Activated CD4-positive, alpha-beta T cell treated with anti-CD3 and anti-CD28 coated beads, Interleukin-2, amount 10 ng/mL, durations not matched to agents 24 days and 14 days (primary cell): ENCODE results near the gene SLC48A1. TPM values are rescaled to one million over a fixed set of nuclear protein-coding genes. Genes with fewer than 3 reads are reported as not detected.
A peak's percentile ranks its signal among the peaks of the same experiment; 100 is the strongest.

Experiments used
- DNase-seq: peaks from one replicate; pipeline ENCODE4 v3.0.0; 2022
- H3K27ac Mint-ChIP-seq: one replicate; pipeline ENCODE4 v1.8.0; 2022; ENCODE audit warnings: mild to moderate bottlenecking, mixed read lengths
- H3K27me3 Mint-ChIP-seq: one replicate; pipeline ENCODE4 v1.8.0; 2022; ENCODE audit warnings: mixed read lengths
- H3K36me3 Mint-ChIP-seq: one replicate; pipeline ENCODE4 v1.8.0; 2022; ENCODE audit warnings: low read depth, mild to moderate bottlenecking, mixed read lengths
- H3K4me1 Mint-ChIP-seq: one replicate; pipeline ENCODE4 v1.8.0; 2021; ENCODE audit warnings: mixed read lengths
- H3K4me3 Mint-ChIP-seq: one replicate; pipeline ENCODE4 v1.8.0; 2022; ENCODE audit warnings: mild to moderate bottlenecking, moderate library complexity, mixed read lengths
- H3K9me3 Mint-ChIP-seq: one replicate; pipeline ENCODE4 v1.8.0; 2021; ENCODE audit warnings: mixed read lengths
- intact Hi-C: fragments of 100-400 bp; cut with micrococcal nuclease; formaldehyde crosslinking; loops from one replicate; pipeline ENCODE4 v1.15.1; 2023
- total RNA-seq: library from RNA; stranded (reverse); gene quantifications from 2 replicates; pipeline ENCODE4 v1.2.3, GENCODE V29; 2022

Gene SLC48A1
- total RNA-seq = 10.7 and 12.3 TPM in 2 replicates

DNA sequence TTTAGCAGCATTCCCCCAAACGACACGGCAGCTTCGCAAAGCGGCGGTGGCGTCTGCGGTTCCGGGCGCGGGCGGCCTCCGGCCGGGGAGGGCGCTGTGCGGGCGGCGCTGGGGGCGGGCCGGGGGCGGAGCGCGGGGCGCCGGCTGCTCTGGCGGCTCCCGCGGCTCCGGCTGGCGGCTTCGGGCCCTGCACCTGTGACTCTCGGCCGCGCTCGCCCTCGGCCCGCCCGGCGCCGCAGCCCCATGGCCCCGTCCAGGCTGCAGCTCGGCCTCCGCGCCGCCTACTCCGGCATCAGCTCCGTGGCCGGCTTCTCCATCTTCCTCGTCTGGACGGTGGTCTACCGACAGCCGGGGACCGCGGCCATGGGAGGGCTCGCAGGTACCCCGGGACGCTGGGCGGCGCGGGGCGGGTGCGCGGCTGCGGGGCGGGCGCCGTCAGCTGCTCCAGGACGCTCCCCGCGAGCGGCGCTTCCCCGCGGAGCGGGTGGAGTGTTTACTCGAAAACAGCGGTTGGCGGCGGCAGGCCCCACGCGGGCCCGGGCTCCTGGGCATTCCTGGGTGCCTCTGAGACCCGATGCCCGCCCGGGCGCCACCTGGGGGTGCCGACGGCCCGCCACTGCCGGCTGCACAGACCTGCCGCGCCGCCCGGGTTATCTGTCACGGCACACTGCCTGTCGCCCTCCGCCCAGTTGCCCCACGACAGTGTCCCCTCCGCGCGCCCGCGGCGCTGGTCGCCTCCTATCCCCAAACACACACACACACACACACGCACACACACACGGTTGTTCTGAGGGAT is at the start of gene SLC48A1:
SLC48A1 (plus strand) TSS at position 177 of the 796 bp plus-strand sequence; CDS start at position 244, 67 bp downstream.
- peaks cover 41% of the 10 kb centered on the region for H3K4me1 Mint-ChIP-seq
- no peaks in the 10 kb centered on the region for H3K9me3 Mint-ChIP-seq
- intact Hi-C loops = no loop called here
- H3K27me3 Mint-ChIP-seq = peaks cover 10% of the 10 kb centered on the region
- no peaks in the 10 kb centered on the region for H3K36me3 Mint-ChIP-seq
- DNase-seq = peak; percentile 94
- H3K4me3 Mint-ChIP-seq = peak within 1 kb of the TSS; percentile 95
- peak within 1 kb of the TSS; percentile 86 for H3K27ac Mint-ChIP-seq

DNA sequence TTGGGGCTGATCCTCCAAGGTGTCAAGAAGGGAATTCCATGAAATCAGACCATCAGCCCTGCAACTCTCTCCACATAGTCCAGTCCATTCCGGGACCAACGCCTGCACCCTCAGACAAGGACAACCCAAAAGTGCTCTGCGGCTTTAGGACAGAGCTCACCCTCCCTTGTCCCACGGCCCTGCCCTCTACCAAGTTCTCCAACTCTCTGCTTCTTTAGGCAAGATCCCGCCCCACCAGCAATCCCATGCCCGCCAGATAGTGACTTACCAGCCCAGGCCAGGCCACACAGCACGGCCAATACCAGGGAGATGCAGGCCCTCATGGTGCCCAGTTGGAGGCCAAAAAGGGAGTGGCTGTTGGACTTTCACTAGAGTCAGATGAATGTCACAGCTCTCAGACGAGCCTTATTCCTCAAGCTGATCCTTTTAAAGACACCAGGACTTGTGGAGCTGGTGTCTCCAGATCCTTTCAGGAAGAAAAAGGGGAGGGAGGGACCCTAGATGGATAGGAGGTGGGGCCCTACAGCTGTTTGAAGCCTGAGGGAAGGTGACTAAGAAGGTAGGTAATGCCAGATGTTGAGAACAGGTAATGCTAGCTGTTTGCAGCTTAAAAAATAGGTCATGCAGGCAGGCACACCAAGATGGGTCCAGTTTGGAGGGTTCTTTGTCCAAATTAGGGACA is 47.8 kb upstream of the SLC48A1 start, which contains the start of gene ENDOU:
ENDOU (minus strand) TSS at position 400 of the 682 bp plus-strand sequence; CDS start at position 323, 77 bp downstream.
- H3K36me3 Mint-ChIP-seq = peaks cover 2% of the 10 kb centered on the region
- no peaks in the 10 kb centered on the region for H3K9me3 Mint-ChIP-seq
- H3K27ac Mint-ChIP-seq = peak within 1 kb of the TSS; percentile 22
- H3K4me3 Mint-ChIP-seq = no peak within 1 kb of the TSS
- DNase-seq = no peak
- peaks cover 25% of the 10 kb centered on the region for H3K4me1 Mint-ChIP-seq
- no peaks in the 10 kb centered on the region for H3K27me3 Mint-ChIP-seq
- intact Hi-C loops = no loop called here

DNA sequence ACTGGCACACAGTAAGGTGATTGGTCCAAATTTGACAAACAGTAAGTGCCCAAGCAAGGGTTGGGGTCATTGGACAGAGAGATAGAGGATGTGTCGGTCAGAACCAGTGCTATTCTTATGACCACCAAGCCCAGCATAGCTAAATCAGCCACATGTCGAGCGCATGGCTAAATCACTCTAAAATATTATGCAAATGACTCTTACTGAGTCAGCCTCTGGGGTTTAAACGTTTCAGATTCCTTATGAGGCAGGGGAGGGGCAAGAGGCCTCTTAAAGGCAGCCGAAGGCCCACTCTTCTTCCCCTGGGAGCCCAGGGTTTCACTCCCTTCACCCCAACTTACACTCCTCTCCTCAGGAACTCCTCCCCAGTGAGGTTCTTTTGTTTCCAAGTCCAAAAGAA is 47.1 kb upstream of the SLC48A1 start:
- intact Hi-C loops = no loop called here
- DNase-seq = no peak
- Mint-ChIP-seq H3K27me3 (no peaks in the 10 kb centered on the region), H3K4me3 (no peak overlapping the region), H3K4me1 (peaks cover 25% of the 10 kb centered on the region), H3K27ac (no peak overlapping the region), H3K36me3 (peaks cover 2% of the 10 kb centered on the region), H3K9me3 (no peaks in the 10 kb centered on the region)

DNA sequence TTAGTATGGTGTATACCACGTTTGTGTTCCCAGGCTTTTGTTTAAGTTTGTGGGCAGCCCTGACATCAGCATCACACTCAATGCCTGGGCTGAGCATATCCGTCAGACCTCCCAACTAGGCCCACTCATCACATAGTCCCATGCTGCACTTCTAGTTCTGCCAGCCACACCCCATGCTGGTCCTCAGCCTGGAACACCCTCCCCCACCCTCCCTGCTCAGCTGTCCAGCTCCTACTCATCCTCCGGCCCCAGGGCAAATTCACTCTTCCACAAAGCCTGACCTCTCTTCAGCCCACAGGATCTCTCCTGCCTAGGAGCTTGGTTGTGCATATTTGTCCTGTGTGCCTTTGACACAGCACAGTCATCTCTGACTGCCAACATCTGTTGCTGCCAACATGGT is 43.8 kb upstream of the SLC48A1 start:
- no peak overlapping the region for H3K4me3 Mint-ChIP-seq

DNA sequence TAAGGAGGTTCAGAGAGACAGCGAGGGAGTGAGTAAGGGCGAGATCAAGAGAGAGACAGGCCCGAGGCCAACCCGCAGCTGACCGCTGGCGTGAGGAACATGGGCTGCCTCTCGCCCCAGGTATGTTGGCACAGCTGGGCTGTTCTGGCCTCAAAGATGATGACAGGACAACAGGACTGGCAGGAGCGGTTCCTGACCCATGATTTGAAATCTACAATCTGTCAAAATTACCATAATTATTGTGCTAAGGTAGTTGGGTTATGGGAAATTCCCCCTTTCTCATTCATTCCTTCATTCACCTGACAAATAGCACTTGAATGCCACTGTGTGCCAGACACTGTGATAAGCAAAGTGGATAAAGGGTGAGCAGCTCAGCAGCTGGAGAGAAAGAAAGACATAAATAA is 42.7 kb upstream of the SLC48A1 start:
- intact Hi-C loops = no loop called here
- Mint-ChIP-seq H3K36me3 (no peaks in the 10 kb centered on the region), H3K27me3 (no peaks in the 10 kb centered on the region), H3K9me3 (no peaks in the 10 kb centered on the region), H3K27ac (no peak overlapping the region), H3K4me3 (no peak overlapping the region), H3K4me1 (peaks cover 2% of the 10 kb centered on the region)
- DNase-seq = no peak

More for the DNA sequence above, 43.8 kb upstream of the SLC48A1 start:
- no peak overlapping the region for H3K27ac Mint-ChIP-seq
- H3K9me3 Mint-ChIP-seq = no peaks in the 10 kb centered on the region
- H3K27me3 Mint-ChIP-seq = no peaks in the 10 kb centered on the region
- intact Hi-C loops = no loop called here
- H3K4me1 Mint-ChIP-seq = peaks cover 2% of the 10 kb centered on the region
- DNase-seq = no peak
- no peaks in the 10 kb centered on the region for H3K36me3 Mint-ChIP-seq

DNA sequence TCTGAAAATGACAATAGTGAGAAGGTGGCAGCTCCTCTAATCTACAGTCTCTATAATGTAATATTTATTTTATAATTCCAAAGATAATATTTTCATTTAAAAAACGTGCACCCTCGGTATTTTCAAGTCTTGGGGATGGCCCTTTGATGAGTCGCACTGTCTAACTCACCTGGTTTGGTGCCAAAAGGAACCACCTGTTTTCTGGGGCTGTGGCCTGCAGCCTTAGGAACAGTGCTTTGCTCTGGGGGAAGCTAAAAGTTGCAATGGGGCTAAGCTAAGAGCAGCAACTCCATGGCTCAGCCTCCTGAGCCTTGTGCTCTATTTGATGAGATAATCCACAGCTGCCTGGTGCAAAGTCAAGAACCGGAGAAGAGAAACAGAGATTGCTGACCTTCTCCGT is 41.3 kb upstream of the SLC48A1 start:
- H3K27ac Mint-ChIP-seq = no peak overlapping the region
- no peak overlapping the region for H3K4me3 Mint-ChIP-seq
- H3K27me3 Mint-ChIP-seq = no peaks in the 10 kb centered on the region
- intact Hi-C loops = no loop called here
- DNase-seq = no peak
- H3K4me1 Mint-ChIP-seq = no peaks in the 10 kb centered on the region
- H3K36me3 Mint-ChIP-seq = no peaks in the 10 kb centered on the region
- no peaks in the 10 kb centered on the region for H3K9me3 Mint-ChIP-seq

DNA sequence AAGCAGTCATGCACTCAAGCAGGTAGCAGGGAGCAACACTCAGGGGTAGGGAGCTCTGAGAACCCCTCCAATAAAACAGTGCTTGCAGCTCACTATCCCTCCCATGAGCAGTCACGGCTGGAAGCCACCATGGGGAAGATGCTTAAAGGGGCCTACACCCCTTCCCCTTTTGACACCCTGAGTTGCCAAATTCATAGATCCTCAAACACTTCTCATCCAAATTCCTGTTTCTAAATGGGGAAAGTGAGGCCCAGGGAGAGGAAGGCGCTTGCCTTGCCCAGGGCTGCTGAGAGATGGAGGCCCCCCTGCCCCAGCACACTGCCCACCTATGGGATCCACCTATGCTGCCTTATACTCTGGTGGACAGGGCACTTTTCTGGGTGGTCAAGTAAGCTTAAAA is 40.5 kb upstream of the SLC48A1 start:
- no peaks in the 10 kb centered on the region for H3K36me3 Mint-ChIP-seq
- H3K9me3 Mint-ChIP-seq = no peaks in the 10 kb centered on the region
- DNase-seq = no peak
- H3K4me3 Mint-ChIP-seq = no peak overlapping the region
- H3K4me1 Mint-ChIP-seq = no peaks in the 10 kb centered on the region
- H3K27ac Mint-ChIP-seq = no peak overlapping the region
- intact Hi-C loops = no loop called here
- H3K27me3 Mint-ChIP-seq = no peaks in the 10 kb centered on the region

DNA sequence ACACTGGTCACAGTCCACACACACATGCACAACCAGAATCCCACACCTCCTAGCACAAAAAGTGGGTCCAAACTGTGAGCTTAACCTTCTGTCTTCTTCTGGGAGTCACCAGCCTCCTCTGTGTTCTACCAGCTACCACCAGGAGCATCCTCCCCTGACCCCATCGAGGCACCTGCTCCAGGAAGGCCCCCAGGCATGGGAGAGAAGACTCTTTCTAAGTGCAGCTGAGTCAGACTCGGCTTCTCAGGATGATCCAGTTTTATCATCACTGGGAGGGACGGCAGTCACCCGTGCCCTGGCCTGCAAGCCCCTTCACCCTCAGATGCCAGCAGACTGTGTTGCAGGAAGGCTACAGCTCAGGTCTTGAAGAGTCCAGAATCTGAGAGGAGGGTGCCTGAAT is 39.9 kb upstream of the SLC48A1 start:
- intact Hi-C loops = no loop called here
- Mint-ChIP-seq H3K9me3 (no peaks in the 10 kb centered on the region), H3K27me3 (no peaks in the 10 kb centered on the region), H3K4me3 (no peak overlapping the region), H3K4me1 (no peaks in the 10 kb centered on the region), H3K36me3 (no peaks in the 10 kb centered on the region), H3K27ac (no peak overlapping the region)
- no peak for DNase-seq

DNA sequence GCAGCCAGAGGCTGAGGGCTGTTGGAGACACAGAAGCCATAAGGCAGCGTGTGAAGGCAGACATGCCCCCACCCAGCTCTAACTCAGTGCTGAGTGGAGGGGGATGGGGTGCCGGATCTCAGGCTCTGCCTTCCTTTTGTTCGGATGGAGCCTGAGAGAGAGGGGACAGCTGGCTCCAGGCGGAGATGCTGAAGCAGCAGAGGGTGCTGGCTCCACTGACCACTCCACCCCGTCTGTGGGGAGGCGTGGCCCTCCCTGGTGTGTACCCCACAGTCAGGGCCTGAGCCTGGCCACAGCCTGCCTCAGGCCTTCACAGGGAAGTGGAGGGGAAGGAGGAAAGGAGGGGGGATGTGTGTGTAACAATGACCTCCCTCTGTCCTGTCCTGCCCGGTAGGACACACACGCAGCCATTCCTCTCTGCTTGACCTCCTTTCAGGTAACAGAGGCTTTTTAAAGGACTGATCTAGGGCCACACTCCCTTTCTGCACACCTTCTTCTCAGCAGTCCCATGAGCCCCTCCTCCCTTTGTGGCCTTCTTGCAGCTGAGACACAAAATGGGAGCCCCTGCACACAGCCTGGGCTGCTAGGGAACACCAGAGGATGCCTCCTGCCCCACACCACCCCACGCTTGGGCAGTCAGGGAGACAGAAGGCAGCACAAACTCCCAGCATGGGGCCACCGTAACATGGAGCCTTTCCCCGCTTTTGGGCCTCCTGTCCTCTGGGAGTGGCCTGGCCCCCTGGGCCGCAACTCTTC is 38.1 kb upstream of the SLC48A1 start:
- Mint-ChIP-seq H3K9me3 (no peaks in the 10 kb centered on the region), H3K36me3 (no peaks in the 10 kb centered on the region), H3K27me3 (no peaks in the 10 kb centered on the region), H3K4me1 (peaks cover 2% of the 10 kb centered on the region), H3K27ac (no peak overlapping the region), H3K4me3 (no peak overlapping the region)
- intact Hi-C loops = no loop called here
- DNase-seq = no peak

DNA sequence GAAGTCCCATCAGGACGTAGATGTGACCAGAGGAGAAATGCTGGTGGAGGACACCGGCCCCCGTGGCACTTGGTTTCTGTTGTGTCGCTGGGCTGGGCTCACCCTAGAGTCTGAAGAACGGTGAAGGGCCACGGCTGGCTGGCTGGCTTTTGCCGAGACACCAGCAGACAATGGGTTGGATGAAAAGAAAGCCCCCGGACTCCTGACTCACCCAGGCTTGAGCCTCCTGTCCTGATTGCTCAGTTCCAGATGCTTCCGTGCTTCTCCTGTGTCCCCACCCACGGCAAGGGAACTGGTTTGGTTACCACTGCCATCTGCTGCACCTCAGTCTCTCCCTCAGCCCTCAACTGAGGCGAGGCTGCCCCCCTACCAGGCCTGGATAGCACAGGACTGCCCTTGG is 37.4 kb upstream of the SLC48A1 start:
- no peak overlapping the region for H3K4me3 Mint-ChIP-seq
- H3K36me3 Mint-ChIP-seq = no peaks in the 10 kb centered on the region
- no peaks in the 10 kb centered on the region for H3K27me3 Mint-ChIP-seq
- no peaks in the 10 kb centered on the region for H3K9me3 Mint-ChIP-seq
- peaks cover 2% of the 10 kb centered on the region for H3K4me1 Mint-ChIP-seq
- DNase-seq = no peak
- intact Hi-C loops = no loop called here
- no peak overlapping the region for H3K27ac Mint-ChIP-seq

DNA sequence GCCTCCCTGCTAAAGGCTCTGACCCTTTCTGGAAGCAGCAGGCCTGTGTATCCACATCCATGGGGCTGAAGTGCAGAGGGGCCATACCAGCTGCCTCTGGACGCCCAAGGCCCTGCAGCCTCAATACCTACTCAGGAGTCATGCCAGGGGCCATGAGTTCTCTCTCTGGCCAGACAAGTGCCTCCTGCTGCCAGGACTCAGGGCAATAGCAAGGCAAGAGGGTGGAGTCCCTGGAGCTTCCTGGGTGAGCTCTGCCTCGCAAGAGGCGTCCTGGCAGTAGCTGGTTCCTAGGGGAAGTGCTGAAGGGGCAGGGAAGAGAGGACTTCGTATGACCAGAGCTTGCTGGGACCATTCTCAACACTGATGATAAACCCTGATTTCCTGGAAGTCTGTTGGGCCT is 36.8 kb upstream of the SLC48A1 start:
- no peak overlapping the region for H3K27ac Mint-ChIP-seq
- no peaks in the 10 kb centered on the region for H3K9me3 Mint-ChIP-seq
- H3K27me3 Mint-ChIP-seq = no peaks in the 10 kb centered on the region
- no peak for DNase-seq
- H3K4me3 Mint-ChIP-seq = no peak overlapping the region
- intact Hi-C loops = no loop called here
- H3K4me1 Mint-ChIP-seq = peaks cover 3% of the 10 kb centered on the region
- H3K36me3 Mint-ChIP-seq = no peaks in the 10 kb centered on the region

DNA sequence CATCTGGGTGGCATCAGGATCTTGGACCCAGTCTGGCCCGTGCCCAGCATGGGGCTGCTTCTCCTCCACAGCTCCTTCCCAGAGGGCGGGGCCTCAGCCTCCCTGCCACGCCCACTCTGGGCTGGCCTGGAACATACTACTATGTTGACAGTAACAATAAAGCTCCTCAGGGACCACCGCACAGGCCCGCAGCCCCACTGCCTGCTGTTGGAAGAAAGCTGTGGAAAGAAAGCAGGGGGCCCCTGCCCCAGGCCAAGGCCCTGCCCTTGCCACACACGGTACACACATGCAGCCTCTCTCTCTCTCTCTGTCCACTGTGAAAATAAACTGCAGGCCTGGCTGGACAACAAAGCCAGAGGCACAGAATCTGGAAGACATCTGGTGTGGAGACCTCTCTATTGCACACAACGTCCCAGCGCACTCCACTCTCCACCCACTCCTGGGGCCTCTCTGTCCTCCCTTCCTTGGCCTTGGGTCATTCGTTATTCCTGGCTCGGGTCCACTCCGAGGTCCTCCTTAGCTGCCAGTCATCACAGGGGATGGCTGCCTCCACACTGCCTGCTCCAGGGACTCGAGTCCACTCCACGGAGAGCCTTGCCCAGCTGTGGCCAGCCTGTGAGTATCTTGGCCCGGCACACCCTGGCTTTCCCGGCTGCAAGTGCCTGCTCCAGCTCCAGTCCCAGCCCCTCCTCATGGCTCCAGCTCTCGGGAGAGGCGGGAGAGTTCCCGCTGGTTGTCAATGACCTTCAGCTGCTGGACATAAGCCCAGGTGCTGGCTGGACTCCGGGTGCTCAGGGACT is 36.0 kb upstream of the SLC48A1 start:
- no peak overlapping the region for H3K27ac Mint-ChIP-seq
- H3K27me3 Mint-ChIP-seq = no peaks in the 10 kb centered on the region
- H3K36me3 Mint-ChIP-seq = no peaks in the 10 kb centered on the region

DNA sequence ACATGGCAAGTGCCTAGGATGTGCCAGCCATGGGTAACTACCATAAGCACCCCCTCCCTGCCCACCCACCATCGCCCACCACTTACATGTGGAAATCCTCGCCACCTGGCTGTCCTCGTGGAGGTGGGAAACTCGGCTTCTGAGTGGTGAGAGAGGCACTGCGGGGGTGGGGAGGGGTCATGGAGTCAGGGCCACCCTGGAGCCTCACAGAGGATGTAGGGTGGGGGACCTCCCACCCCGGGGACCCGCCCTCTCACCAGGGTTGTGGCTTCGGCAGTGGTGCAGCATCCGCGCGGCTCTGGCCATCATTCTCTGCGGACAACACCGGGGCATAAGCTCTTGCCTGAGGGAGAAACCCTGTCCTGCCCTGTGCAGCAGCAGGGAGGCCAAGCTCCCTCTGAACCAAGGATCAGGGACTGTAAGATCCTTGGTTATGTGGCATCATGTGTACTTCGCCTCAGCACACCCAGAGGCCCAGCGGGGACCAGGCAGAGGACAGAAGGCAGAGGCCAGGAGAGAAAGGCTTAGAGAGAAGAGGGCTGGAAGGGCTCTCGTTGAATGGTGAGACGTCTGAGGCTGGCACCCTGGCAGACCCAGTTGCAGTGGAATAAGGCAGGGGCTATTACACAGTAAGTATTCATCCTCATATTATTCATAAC is 35.0 kb upstream of the SLC48A1 start:
- no peaks in the 10 kb centered on the region for H3K36me3 Mint-ChIP-seq
- H3K27me3 Mint-ChIP-seq = no peaks in the 10 kb centered on the region
- peaks cover 10% of the 10 kb centered on the region for H3K4me1 Mint-ChIP-seq
- H3K4me3 Mint-ChIP-seq = no peak overlapping the region
- H3K9me3 Mint-ChIP-seq = no peaks in the 10 kb centered on the region
- no peak overlapping the region for H3K27ac Mint-ChIP-seq
- DNase-seq = no peak
- intact Hi-C loops = no loop called here

More for the DNA sequence above, 36.0 kb upstream of the SLC48A1 start:
- intact Hi-C loops = no loop called here
- Mint-ChIP-seq H3K4me3 (no peak overlapping the region), H3K4me1 (peaks cover 6% of the 10 kb centered on the region), H3K9me3 (no peaks in the 10 kb centered on the region)
- no peak for DNase-seq
